ENCODE results near the gene ADAT3. TPM values are rescaled to one million over a fixed set of nuclear protein-coding genes. Genes with fewer than 3 reads are reported as not detected.

ADAT3 gene
- total and polyA plus RNA-seq, 8 donors, result 1.3 to 9.4 (median 2.9) TPM

DNA sequence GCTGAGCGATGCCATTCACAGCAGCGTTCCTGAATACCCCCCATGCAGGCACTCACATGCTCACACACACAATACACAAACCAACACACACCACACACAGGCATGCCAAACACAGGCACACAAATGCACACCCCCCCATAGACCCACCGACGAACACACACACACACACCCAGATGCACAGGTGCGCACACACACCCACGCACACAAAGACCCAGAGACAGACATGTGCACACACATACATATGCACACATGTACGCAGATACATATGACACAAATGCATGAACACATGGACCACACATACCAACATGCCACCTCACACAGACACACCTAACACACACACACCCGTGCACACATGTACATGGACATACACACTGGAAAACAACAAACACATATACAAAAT, 28.7 kb downstream of the ADAT3 start:
- no peak for DNase-seq
- intact Hi-C loops (cut with DNase I), result no loop called here
- Histone ChIP-seq H3K4me1 (peaks cover 5 to 13% of the 10 kb centered on the region in 2 donors), H3K4me3 (no peak overlapping the region), H3K36me3 (no peaks in the 10 kb centered on the region), H3K27me3 (peaks cover 0 to 9% of the 10 kb centered on the region in 2 donors), H3K9me3 (peaks cover 0 to 5% of the 10 kb centered on the region in 2 donors), H3K27ac (no peak overlapping the region)
- ATAC-seq, result no peak
- TF ChIP-seq, protein P1, sequence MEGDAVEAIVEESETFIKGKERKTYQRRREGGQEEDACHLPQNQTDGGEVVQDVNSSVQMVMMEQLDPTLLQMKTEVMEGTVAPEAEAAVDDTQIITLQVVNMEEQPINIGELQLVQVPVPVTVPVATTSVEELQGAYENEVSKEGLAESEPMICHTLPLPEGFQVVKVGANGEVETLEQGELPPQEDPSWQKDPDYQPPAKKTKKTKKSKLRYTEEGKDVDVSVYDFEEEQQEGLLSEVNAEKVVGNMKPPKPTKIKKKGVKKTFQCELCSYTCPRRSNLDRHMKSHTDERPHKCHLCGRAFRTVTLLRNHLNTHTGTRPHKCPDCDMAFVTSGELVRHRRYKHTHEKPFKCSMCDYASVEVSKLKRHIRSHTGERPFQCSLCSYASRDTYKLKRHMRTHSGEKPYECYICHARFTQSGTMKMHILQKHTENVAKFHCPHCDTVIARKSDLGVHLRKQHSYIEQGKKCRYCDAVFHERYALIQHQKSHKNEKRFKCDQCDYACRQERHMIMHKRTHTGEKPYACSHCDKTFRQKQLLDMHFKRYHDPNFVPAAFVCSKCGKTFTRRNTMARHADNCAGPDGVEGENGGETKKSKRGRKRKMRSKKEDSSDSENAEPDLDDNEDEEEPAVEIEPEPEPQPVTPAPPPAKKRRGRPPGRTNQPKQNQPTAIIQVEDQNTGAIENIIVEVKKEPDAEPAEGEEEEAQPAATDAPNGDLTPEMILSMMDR (IDR thresholded peaks at IDR 0.05), result no peak

DNA sequence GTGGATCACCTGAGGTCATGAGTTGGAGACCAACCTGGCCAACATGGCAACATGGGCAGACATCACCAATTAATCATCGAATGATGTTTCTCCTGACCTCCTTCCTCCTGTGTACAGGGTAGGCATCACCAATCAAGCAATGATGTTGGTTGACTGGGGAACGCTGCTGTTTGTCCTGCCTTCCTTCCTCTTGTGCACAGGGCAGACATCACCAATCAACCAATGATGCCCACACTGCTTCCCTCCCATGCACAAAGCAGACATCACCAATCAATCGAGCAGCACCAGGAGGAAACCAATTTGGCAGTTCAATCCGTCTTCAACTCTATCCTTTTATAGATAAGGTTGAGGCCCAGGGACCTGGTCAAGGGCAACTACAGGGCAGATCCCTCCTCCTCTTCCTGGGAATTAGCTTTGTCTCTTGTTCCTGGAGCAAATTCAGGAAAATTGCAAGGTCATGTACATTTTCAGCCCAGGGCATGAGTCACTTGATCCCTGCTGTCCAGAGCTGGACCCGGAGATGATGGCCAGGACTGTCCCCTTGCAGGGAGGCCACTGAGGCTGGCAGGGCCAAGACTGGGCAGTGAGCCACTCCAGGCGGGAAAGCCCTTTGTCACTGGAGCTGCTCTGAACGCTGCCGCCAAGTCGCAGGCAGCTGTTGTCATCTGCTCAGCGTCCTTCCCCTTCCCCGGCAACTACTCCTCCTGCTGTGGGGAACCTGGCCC, 30.4 kb downstream of the ADAT3 start:
- TF ChIP-seq, protein P1 (IDR thresholded peaks at IDR 0.05), result no peak
- Histone ChIP-seq H3K27me3 (peaks cover 0 to 7% of the 10 kb centered on the region in 2 donors), H3K27ac (peak overlapping the region in 1 of 2 donors; percentile 28), H3K4me1 (peaks cover 0 to 11% of the 10 kb centered on the region in 2 donors), H3K36me3 (no peaks in the 10 kb centered on the region), H3K9me3 (peaks cover 0 to 5% of the 10 kb centered on the region in 2 donors), H3K4me3 (no peak overlapping the region)
- peak in 1 of 4 donors; percentile 25 for DNase-seq
- ATAC-seq, result no peak
- intact Hi-C loops (cut with DNase I), result no loop called here

GRCh38 chr19:1936430-1936829, 31.2 kb downstream of the ADAT3 start:
- H3K9me3 ChIP-seq, result peaks cover 0 to 5% of the 10 kb centered on the region in 2 donors
- no peak for ATAC-seq
- H3K27me3 ChIP-seq, result no peaks in the 10 kb centered on the region
- no peaks in the 10 kb centered on the region for H3K36me3 ChIP-seq
- TF ChIP-seq, protein P1 (IDR thresholded peaks at IDR 0.05), result no peak
- DNase-seq, result no peak
- no peak overlapping the region for H3K27ac ChIP-seq
- H3K4me1 ChIP-seq, result peaks cover 0 to 11% of the 10 kb centered on the region in 2 donors
- H3K4me3 ChIP-seq, result no peak overlapping the region
- intact Hi-C loops (cut with DNase I), result no loop called here

DNA sequence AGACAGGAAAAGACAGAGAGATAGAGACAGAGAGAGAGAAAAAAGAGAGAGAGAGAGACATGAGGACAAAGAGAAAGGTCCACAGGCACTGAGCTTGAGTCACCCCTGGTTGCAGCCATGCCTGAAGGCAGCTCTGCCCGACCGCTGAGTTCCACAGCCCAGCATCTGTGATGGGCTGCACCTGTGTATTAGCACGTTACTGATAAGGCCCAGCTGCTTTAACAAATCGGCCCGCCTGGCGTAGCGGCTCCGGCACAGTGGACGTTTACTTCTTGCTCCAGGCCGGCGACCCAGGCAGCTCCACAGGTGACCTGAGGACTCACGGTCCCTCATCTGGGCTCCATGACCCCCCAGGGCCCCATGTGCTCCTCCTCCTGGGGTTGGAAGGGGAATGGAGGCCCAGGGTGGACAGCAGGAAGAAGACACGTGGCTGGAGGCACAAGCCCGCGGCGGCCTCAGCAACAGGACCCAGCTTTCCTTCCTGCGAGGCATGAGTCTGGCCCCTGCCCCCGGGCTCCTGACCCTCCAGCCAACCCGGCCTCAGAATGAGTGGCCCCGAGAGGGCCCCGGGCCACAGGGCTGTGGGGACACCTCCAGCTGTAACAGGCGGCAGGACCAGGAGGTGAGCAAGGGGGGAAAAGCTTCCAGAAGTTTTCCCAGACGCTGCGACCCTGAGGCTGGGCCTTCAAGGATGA, 31.9 kb downstream of the ADAT3 start:
- ATAC-seq (no peak), DNase-seq (no peak)
- TF ChIP-seq, protein P1 (IDR thresholded peaks at IDR 0.05), result no peak
- H3K4me1 ChIP-seq, result peaks cover 0 to 11% of the 10 kb centered on the region in 2 donors
- H3K9me3 ChIP-seq, result peaks cover 0 to 5% of the 10 kb centered on the region in 2 donors
- intact Hi-C loops (cut with DNase I), result no loop called here
- no peak overlapping the region for H3K4me3 ChIP-seq
- no peaks in the 10 kb centered on the region for H3K36me3 ChIP-seq
- H3K27me3 ChIP-seq, result no peaks in the 10 kb centered on the region
- H3K27ac ChIP-seq, result no peak overlapping the region

- DNase-seq, result no peak
- intact Hi-C loops (cut with DNase I), result no loop called here
- H3K9me3 ChIP-seq, result no peaks in the 10 kb centered on the region
These were observed 32.9 kb downstream of the ADAT3 start for GRCh38 chr19:1938071-1938470.

More at GRCh38 chr19:1938071-1938470, 32.9 kb downstream of the ADAT3 start:
- Histone ChIP-seq H3K4me1 (peaks cover 6 to 19% of the 10 kb centered on the region in 2 donors), H3K36me3 (no peaks in the 10 kb centered on the region), H3K4me3 (no peak overlapping the region), H3K27ac (no peak overlapping the region), H3K27me3 (no peaks in the 10 kb centered on the region)
- ATAC-seq, result no peak
- TF ChIP-seq, protein P1 (IDR thresholded peaks at IDR 0.05), result no peak

Data from left lung (tissue), 10 donors.